HCT116 (cell line): Measurements from ENCODE around the gene PLPP2.

Experiments used
- CEBPB ChIP-seq: IDR thresholded peaks from 2 replicates; pipeline ENCODE4 v1.6.1; 2012; ENCODE audit warnings: low read depth
- CTCF ChIP-seq, 3 experiments: fragments of 200-600 bp in 1 of 3; sonication (generic) in 1 of 3; IDR thresholded peaks in 2 of 3; conservative IDR thresholded peaks in 1 of 3; 2 replicates each; pipeline ENCODE4 v1.5.1; 2012 to 2017; ENCODE audit warnings: low read depth in 2 of 3, low read length in 2 of 3, antibody characterized with exemption in 1 of 3, borderline replicate concordance in 1 of 3, control low read depth in 1 of 3, mild to moderate bottlenecking in 1 of 3, mixed read lengths in 1 of 3, mixed run types in 1 of 3, moderate library complexity in 1 of 3; ENCODE audit not compliant: insufficient read depth in 1 of 3
- EZH2phosphoT487 ChIP-seq: fragments of 200-600 bp; IDR thresholded peaks from 2 replicates; pipeline ENCODE4 v1.6.1; 2018; ENCODE audit warnings: antibody characterized with exemption, borderline replicate concordance
- MAX ChIP-seq: IDR thresholded peaks from 2 replicates; pipeline ENCODE4 v1.6.1; 2012
- POLR2AphosphoS5 ChIP-seq: IDR thresholded peaks from 2 replicates; pipeline ENCODE4 v1.6.1; 2011; ENCODE audit warnings: mild to moderate bottlenecking, low read depth, low read length, moderate library complexity
- RAD21 ChIP-seq: IDR thresholded peaks from 2 replicates; pipeline ENCODE4 v1.6.1; 2012; ENCODE audit warnings: low read depth, mild to moderate bottlenecking
- SIN3A ChIP-seq: IDR thresholded peaks from 2 replicates; pipeline ENCODE4 v1.6.1; 2012; ENCODE audit warnings: low read depth
- SP1 ChIP-seq: IDR thresholded peaks from 2 replicates; pipeline ENCODE4 v1.6.1; 2012; ENCODE audit warnings: low read depth
- ZBTB33 ChIP-seq: IDR thresholded peaks from 2 replicates; pipeline ENCODE4 v1.6.1; 2011; ENCODE audit warnings: mild to moderate bottlenecking, low read length, moderate library complexity; ENCODE audit not compliant: insufficient replicate concordance; ENCODE audit errors: extremely low read depth

GRCh38 chr19:318509-318774 is 27.2 kb upstream of the PLPP2 start:
- TF ChIP-seq ZBTB33 (no peak), CTCF (IDR thresholded peaks at IDR 0.05 in 2 of 3, conservative IDR thresholded peaks at IDR 0.05 in 1 of 3; ENCODE audit: borderline replicate concordance in 1 of 3, insufficient read depth in 1 of 3, low read depth in 2 of 3, low read length in 2 of 3) (no peak), MAX (no peak), RAD21 (no peak), SP1 (no peak), SIN3A (no peak), CEBPB (no peak), EZH2phosphoT487 (no peak), POLR2AphosphoS5 (no peak)
